ENCODE data around the gene UAP1L1.
A peak's percentile ranks its signal among the peaks of the same experiment; 100 is the strongest.

The UAP1L1 gene

GRCh38 chr9:137068539-137069507 is 8.5 kb upstream of the UAP1L1 start:
- no peak for DNase-seq (ENCODE audit: low read depth)
- in situ Hi-C loops (cut with HindIII; ENCODE audit: low sequenced_read_pairs) = no loop called here
- peak overlapping the region; percentile 16 for H3K4me3 ChIP-seq (ENCODE audit: low read depth, low read length)
- TF ChIP-seq, protein P1, sequence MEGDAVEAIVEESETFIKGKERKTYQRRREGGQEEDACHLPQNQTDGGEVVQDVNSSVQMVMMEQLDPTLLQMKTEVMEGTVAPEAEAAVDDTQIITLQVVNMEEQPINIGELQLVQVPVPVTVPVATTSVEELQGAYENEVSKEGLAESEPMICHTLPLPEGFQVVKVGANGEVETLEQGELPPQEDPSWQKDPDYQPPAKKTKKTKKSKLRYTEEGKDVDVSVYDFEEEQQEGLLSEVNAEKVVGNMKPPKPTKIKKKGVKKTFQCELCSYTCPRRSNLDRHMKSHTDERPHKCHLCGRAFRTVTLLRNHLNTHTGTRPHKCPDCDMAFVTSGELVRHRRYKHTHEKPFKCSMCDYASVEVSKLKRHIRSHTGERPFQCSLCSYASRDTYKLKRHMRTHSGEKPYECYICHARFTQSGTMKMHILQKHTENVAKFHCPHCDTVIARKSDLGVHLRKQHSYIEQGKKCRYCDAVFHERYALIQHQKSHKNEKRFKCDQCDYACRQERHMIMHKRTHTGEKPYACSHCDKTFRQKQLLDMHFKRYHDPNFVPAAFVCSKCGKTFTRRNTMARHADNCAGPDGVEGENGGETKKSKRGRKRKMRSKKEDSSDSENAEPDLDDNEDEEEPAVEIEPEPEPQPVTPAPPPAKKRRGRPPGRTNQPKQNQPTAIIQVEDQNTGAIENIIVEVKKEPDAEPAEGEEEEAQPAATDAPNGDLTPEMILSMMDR (IDR thresholded peaks at IDR 0.05; ENCODE audit: low read depth, low read length, missing control alignments) = no peak

- peak overlapping the region; percentile 16 for H3K4me3 ChIP-seq (ENCODE audit: low read depth, low read length)
- TF ChIP-seq, protein P1 (IDR thresholded peaks at IDR 0.05; ENCODE audit: low read depth, low read length, missing control alignments) = no peak
- in situ Hi-C loops (cut with HindIII; ENCODE audit: low sequenced_read_pairs) = no loop called here
- no peak for DNase-seq (ENCODE audit: low read depth)
Observed at GRCh38 chr9:137069508-137070091, 7.7 kb upstream of the UAP1L1 start.

DNA sequence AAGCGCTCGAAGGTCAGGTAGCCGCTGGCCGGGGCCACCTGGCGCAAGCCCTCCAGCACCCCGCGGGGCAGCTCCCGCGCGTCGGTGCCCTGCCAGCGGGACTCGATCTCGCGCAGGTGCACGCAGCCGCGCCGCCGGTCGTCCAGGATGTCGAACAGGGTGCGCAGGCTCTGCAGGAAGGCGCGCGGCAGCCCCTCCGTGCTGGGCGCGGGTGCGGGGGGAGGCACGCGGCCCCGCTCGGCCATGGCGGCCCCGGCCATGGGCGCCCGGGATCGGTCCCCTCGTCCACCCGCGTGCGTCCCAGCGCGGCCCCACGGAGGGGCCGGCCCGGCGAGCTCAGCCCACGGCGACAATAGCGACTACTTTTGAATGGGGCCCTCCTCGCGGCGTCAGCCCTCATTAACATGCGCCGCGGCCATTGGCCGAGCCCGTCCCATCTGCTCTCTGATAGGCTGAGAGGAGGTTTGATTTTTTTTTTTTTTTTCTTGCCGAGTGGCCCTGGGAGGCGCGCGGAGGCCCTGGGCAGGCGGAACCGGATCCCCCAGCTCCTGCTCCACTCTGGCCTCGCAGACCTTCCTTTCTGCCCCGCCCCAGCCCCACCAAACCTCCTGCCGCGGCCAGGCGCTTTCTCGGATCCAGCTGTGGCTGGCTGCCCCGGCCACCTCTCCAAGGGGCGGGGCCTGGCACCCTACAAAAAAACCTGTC is 7.0 kb upstream of the UAP1L1 start, which contains the start of gene SAPCD2:
Gene SAPCD2, minus strand, starts transcription at position 357 of the 705 bp plus-strand sequence. Its CDS starts 97 bp downstream, at position 260.
- H3K4me3 ChIP-seq (ENCODE audit: low read depth, low read length) = peak within 1 kb of the TSS; percentile 33
- in situ Hi-C loops (cut with HindIII; ENCODE audit: low sequenced_read_pairs) = no loop called here
- DNase-seq (ENCODE audit: low read depth) = peak; percentile 40
- TF ChIP-seq, protein P1 (IDR thresholded peaks at IDR 0.05; ENCODE audit: low read depth, low read length, missing control alignments) = no peak

DNA sequence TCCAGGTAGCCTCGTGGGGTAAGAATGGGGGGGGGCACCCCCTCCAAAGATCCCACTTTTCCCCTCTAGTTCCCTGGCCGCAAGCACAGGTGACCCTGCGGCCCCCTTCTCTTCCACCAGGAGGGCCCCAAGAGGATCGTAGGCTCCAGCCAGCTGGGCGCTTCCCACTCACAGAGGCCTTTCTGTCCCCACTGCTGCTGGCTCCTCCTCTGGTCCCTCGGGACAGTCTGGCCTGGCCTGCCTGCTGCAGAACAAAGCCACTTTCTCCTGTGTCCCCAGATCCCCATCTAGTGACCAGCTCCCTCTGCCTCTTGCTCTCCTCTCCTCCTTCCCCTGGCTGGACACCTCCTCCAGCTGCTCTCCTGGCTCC is 6.4 kb upstream of the UAP1L1 start:
- TF ChIP-seq, protein P1 (IDR thresholded peaks at IDR 0.05; ENCODE audit: low read depth, low read length, missing control alignments) = peak; percentile 38
- peak overlapping the region; percentile 33 for H3K4me3 ChIP-seq (ENCODE audit: low read depth, low read length)
- no peak for DNase-seq (ENCODE audit: low read depth)
- in situ Hi-C loops (cut with HindIII; ENCODE audit: low sequenced_read_pairs) = no loop called here

DNA sequence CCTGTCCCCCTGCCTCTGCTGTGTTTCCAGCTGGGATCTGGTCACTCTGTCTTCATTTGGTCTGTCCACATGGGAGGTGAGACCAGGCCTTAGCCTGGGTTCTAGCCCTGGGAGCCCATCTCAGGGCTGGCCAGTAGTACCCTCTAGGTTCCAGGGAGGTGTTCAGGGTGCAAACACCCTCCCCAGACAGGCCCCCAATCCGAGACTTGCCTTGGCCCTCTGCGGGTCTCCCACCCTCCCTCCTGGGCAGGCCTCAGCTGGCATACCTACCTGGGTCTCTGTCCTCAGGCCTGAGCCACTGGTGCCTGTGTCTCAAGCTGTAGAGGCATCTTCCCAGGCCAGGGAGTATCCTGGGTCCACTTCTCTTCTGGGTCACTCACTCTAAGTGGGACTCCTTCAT is 6.0 kb upstream of the UAP1L1 start:
- in situ Hi-C loops (cut with HindIII; ENCODE audit: low sequenced_read_pairs) = no loop called here
- H3K4me3 ChIP-seq (ENCODE audit: low read depth, low read length) = no peak overlapping the region
- TF ChIP-seq, protein P1 (IDR thresholded peaks at IDR 0.05; ENCODE audit: low read depth, low read length, missing control alignments) = no peak
- no peak for DNase-seq (ENCODE audit: low read depth)

DNA sequence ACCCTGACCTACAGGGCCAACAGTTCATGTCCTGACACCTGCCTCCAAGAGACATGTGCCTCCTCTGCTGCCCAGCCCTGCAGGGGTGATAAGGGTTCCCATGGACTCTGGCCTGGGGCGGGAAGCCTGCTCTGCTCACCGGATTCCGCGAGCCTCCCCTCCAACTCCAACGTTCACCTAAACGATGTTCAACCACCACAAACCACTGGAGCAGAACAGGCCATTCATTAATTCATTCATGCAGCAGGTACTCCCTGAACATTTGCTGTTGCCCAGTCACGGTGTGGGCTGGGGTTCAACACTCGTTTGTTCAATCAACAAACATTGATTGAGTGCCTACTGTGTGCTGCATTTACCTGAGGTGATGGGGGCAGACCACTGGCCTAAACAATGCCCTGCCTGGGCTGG is 3.3 kb upstream of the UAP1L1 start:
- TF ChIP-seq, protein P1 (IDR thresholded peaks at IDR 0.05; ENCODE audit: low read depth, low read length, missing control alignments) = no peak
- no peak for DNase-seq (ENCODE audit: low read depth)
- in situ Hi-C loops (cut with HindIII; ENCODE audit: low sequenced_read_pairs) = no loop called here
- no peak overlapping the region for H3K4me3 ChIP-seq (ENCODE audit: low read depth, low read length)
